Measurements from ENCODE around the gene SULT1A3.
A peak's percentile ranks its signal among the peaks of the same experiment; 100 is the strongest.
"Not testable (repeated sequence)": the region's sequence is repeated elsewhere in the genome, so short reads cannot be mapped to it uniquely, and the experiment has no call there.

SULT1A3 gene

GRCh38 chr16:30199049-30199448, at the start of gene SULT1A3:
TSS of gene SULT1A3 (plus strand) at chr16:30199255. CDS start at chr16:30200729, 1,474 bp downstream.
- DNase-seq, result not testable (repeated sequence)

GRCh38 chr16:30151091-30151490, 48.0 kb upstream of the SULT1A3 start:
- no peak for DNase-seq

DNA sequence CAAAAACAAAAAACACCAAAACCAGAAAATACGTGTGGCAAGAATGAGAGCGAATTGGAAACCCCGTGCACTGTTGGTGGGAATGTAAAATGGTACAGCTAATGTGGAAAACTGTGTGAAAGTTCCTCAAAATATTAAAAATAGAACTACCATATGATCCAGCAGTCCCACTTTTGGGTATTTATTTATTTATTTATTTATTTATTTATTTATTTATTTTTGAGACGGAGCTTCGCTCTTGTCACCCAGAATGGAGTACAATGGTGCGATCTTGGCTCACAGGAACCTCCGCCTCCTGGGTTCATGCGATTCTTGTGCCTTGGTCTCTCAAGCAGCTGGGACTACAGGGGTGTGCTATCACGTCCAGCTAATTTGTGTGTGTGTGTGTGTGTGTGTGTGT, 46.5 kb upstream of the SULT1A3 start:
- DNase-seq, result no peak

DNA sequence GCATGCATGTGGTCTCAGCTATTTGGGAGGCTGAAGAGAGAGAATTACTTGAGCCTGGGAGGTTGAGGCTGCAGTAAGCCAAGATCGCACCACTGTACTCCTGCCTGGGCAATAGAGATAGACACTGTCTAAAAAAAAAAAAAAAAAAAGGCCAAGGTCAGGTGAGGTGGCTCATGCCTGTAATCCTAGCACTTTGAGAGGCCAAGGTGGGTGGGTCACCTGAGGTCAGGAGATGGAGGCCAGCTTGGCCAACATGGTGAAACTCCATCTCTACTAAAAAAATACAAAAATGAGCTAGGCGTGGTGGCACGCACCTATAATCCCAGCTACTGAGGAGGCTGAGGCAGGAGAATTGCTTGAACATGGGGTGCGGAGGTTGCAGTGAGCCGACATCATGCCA, 43.9 kb upstream of the SULT1A3 start:
- DNase-seq, result no peak

GRCh38 chr16:30157214-30157613, 41.8 kb upstream of the SULT1A3 start:
- DNase-seq, result no peak

- no peak for DNase-seq
Observed at GRCh38 chr16:30163538-30163937, 35.5 kb upstream of the SULT1A3 start.

DNA sequence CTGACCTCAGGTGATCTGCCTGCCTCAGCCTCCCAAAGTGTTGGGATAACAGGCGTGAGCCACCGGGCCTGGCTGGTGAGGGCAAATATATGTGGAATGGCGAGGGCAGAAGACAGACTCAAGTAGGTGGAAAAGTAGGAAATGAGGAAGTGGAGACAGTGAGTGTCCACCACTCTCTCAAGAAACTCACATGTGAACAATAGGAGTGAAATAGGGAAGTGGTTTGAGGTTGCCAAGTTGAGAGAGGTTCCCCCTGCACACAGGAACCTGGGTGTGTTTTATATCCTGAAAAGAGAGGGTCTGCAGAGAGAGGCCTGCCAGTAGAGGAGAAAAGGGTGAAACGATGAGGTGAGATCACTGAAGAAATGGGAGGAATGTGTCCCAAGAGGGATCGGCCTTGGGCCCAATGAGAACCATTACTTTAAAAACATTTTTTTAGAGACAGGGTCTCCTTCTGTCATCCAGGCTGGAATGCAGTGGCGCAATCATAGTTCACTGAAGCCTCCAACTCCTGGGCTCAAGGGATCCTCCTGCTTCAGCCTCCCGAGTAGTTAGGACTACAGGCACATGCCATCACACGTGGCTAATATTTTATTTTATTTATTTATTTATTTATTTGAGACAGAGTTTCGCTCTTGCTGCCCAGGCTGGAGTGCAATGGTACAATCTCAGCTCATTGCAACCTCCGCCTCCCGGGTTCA, 32.7 kb upstream of the SULT1A3 start:
- DNase-seq, result no peak

DNA sequence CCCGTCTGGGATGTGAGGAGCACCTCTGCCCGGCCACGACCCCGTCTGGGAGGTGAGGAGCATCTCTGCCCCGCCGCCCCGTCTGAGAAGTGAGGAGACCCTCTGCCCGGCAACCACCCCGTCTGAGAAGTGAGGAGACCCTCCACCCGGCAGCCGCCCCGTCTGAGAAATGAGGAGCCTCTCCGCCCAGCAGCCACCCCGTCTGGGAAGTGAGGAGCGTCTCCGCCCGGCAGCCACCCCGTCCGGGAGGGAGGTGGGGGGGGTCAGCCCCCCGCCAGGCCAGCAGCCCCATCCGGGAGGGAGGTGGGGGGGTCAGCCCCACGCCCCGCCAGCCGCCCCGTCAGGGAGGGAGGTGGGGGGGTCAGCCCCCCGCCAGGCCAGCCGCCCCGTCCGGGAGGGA, 30.3 kb upstream of the SULT1A3 start:
- DNase-seq, result not testable (repeated sequence)

GRCh38 chr16:30169416-30169815, 29.6 kb upstream of the SULT1A3 start:
- not testable (repeated sequence) for DNase-seq

GRCh38 chr16:30170145-30170544, 28.9 kb upstream of the SULT1A3 start:
- DNase-seq, result not testable (repeated sequence)

DNA sequence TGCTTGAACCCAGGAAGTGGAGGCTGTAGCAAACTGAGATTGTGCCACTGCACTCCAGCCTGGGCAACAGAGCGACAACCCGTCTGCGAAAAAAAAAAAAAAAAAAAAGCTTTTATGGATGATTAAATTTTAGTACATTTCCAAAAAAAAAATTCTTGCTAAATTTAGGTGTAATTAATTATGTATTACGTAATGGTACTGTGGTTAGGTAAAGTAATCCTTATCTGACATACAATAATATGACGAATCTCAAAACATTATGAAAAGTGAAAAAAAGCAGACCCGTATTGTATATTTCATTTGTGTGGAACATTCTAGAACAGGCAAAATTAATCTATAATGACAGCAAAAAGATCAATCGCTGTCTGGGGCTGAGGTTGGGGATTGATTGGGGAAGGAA, 26.0 kb upstream of the SULT1A3 start:
- no peak for DNase-seq

DNA sequence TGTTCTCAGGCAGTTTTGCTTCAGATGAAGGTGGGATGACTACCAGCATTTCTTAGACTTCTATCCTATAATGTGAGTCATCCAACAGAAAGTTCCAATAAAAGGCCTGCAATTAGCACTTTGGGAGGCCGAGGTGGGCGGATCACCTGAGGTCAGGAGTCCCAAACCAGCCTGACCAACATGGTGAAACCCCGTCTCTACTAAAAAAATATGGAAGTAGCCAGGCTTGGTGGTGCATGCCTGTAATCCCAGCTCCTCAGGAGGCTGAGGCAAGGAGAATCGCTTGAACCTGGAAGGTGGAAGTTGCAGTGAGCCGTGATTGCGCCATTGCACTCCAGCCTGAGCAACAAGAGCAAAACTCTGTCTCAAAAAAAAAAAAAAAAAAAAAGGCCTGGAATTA, 22.2 kb upstream of the SULT1A3 start:
- DNase-seq, result not testable (repeated sequence)

GRCh38 chr16:30179195-30179594, 19.9 kb upstream of the SULT1A3 start:
- DNase-seq, result no peak

DNA sequence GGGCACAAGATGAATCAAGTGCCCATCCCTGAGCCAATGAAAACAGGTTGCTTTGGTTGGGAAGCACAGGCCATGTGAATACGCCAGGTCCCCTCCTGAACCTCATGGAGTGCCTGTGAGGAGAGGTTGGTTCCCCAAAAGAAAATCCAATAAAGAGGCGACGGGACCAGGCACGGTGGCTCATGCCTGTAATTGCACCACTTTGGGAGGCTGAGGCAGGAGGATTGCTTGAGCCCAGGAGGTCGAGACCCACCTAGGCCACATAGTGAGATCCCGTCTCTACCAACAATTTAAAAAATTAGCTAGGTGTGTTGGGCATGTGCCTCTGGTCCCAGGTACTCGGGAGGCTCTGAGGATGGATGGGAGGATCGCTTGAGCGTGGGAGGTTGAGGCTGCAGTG, 19.1 kb upstream of the SULT1A3 start:
- DNase-seq, result no peak

DNA sequence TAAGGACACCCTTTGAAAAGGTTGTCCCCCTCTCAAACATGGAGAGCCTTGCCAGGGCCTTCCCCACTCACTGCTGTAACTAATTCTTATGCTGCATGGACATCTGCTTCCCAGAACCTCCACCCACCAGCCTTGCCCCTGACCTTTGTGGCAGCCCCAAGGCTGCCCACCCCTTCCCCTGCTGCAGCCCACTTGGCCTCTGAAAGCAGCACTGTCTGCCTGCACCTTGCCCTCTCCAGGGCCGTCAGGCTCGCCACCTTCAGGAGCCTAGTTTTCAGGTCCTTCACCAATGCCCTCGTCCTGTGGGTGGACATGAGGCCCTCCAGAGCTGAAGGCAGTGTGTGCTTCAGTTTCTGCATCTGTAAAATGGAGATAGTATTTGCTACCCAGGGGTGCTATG, 18.3 kb upstream of the SULT1A3 start:
- no peak for DNase-seq

DNA sequence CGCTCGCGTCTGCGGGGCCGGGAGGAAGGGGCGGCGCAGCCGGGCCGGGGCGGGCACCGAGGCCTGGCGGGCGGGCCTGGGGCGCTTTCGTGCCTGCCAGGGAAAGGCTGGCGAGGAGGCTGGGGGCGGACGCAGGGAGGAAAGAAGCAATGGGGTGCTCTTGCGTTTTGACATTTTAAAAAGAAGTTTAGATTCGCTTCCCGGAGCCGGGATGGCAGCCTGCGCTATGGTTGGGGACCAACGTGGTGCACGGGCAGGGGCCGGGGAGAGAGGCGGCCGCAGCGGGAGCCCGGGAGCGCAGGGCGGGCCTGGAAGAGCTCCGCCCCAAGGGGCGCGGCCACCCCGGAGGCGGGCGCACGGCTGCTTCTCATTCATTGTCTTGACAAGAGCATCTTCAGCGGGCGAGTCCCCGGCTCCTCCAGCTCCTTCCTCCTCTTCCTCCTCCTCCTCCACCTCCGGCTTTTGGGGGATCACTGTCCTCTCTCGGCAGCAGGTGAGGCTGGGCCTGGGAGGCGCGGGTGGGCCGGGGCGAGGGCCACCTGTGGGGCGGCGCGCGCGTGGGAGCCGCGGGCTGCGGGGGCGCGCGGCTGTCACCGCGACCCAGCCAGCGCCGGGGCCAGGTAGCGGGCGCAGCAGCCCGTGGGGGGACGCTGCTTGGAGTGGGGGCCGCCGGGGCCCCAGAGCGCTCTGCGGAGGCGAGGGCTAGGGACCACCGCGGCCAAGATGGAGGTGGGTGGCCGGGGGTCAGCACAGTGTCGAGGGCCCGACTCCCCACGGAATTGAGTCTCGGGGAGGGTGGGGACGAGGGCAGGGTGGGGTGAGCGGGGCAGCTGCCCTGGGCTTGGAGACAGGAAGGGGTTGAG, 15.6 kb upstream of the SULT1A3 start, which contains the start of gene CORO1A:
Gene CORO1A (plus strand): TSS at position 370 of the 863 bp plus-strand sequence. CDS start 1,608 bp downstream, outside the sequence.
- DNase-seq, result peak; percentile 87

DNA sequence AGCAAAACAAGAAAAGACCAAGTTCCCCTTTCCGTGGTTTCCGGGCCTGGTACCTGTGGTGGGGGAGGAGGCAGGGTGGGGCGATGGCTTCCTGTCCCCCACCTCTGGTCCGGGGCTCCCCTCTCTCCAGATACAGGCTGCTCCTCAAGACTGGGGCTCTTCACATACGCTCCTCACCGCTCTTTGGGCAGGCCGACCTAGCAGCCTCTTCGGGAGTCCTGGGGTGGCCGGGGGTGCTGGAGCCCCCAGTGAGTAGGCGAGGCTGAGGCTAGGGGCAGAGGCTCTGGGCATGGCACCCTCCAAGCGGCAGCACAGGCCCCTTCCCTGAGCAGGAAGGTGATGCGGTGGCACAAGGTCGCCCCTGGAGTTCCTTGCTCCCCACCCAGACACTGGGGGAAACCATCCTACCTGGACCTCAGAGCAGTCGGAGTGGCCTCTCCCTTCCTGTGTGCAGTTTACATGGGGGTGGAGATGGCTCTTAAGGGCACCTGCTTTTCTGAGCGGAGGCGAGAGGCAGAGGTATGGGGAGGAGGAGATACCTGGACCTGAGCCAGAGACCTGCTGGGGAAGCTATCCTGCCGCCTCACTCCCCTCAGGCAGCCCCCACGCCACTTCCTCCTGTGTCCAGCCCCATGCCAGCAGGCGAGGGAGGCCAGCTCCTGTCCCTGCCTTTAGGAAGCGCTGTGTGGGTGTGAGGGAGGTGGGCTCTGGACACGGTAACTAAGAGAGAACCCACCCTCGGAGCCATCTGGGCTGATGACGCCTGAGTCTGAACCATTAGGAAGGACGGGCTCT, 14.8 kb upstream of the SULT1A3 start:
- DNase-seq, result peak; percentile 73

DNA sequence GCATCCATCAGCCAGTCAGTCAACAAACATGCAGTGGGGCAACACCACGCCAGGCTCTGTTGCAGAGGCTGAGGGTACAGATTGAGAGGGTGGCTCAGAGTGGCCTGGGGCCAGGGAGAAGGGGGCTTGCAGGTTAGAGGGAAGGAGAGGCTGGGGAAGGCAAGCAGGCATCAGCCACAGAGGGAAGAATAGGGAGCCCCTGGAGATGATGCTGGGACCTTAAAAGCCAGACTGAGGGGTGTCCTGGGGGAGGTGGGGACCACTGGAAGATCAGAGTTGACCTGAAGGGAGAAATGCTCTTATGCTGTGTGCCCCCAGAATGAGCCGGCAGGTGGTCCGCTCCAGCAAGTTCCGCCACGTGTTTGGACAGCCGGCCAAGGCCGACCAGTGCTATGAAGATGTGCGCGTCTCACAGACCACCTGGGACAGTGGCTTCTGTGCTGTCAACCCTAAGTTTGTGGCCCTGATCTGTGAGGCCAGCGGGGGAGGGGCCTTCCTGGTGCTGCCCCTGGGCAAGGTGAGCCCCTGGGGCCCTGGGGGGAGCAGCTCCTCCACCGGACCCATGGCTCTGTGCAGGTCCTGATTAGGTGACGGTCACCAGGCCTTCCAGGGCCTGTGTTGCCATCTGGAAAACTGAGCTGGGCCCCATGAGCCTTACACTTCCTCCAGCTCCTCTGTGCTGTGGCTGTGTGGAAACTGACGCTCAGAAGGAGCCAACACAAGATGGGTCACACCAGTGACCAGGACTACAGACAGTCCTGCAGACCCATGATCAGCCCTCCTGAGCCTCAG, 14.0 kb upstream of the SULT1A3 start:
- DNase-seq, result no peak

GRCh38 chr16:30185683-30186421, 13.2 kb upstream of the SULT1A3 start:
- DNase-seq, result peak; percentile 78

DNA sequence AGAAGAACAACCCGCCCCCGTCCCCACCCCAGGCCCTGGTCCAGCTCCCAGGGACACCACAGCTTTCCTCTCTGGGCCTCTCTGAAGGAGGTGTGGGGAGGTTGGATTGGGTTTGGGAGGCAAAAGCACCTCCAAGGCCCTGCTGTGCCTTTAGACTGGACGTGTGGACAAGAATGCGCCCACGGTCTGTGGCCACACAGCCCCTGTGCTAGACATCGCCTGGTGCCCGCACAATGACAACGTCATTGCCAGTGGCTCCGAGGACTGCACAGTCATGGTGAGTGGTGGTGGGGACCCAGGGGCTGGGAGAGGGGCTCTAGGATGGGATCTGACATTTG, 12.6 kb upstream of the SULT1A3 start:
- DNase-seq, result no peak

- peak; percentile 91 for DNase-seq
Observed at GRCh38 chr16:30186782-30187555, 12.1 kb upstream of the SULT1A3 start.

Data from activated T-cell treated with anti-CD3 and anti-CD28 coated beads, Interleukin-2, amount 50 U/mL, for 1 hour (primary cell).